Hepatocyte (in vitro differentiated cells): ENCODE measurements around the gene PTCRA. TPM values are rescaled to one million over a fixed set of nuclear protein-coding genes. Genes with fewer than 3 reads are reported as not detected.

Source experiments
- DNase-seq: peaks from one replicate; pipeline ENCODE4 v3.0.0-alpha.2; 2016; ENCODE audit warnings: low spot score
- H2AFZ ChIP-seq: fragments of 200-600 bp; sonication (generic); 2 replicates; pipeline ENCODE4 v1.6.0; 2016; ENCODE audit warnings: antibody characterized with exemption, mild to moderate bottlenecking
- H3K27ac ChIP-seq: fragments of 200-600 bp; sonication (generic); 2 replicates; pipeline ENCODE4 v1.5.1; 2016; ENCODE audit warnings: mild to moderate bottlenecking
- H3K27me3 ChIP-seq: fragments of 200-600 bp; sonication (generic); 2 replicates; pipeline ENCODE4 v1.6.1; 2016
- H3K36me3 ChIP-seq: fragments of 200-600 bp; sonication (generic); replicated peaks from 2 replicates; pipeline ENCODE4 v1.5.1; 2016; ENCODE audit warnings: low read depth; ENCODE audit not compliant: insufficient read depth
- H3K4me1 ChIP-seq: fragments of 200-600 bp; sonication (generic); 2 replicates; pipeline ENCODE4 v1.5.1; 2016; ENCODE audit warnings: mild to moderate bottlenecking, moderate library complexity; ENCODE audit not compliant: insufficient read depth
- H3K4me2 ChIP-seq: fragments of 200-600 bp; sonication (generic); 2 replicates; pipeline ENCODE4 v1.6.0; 2016
- H3K4me3 ChIP-seq: fragments of 200-600 bp; sonication (generic); 2 replicates; pipeline ENCODE4 v1.5.1; 2016; ENCODE audit warnings: mild to moderate bottlenecking
- H3K79me2 ChIP-seq: fragments of 200-600 bp; sonication (generic); 2 replicates; pipeline ENCODE4 v1.6.0; 2017; ENCODE audit warnings: mild to moderate bottlenecking
- H3K9me2 ChIP-seq: fragments of 200-600 bp; sonication (generic); replicated peaks from 2 replicates; pipeline ENCODE4 v1.6.0; 2017; ENCODE audit warnings: mild to moderate bottlenecking; ENCODE audit not compliant: insufficient read depth
- H3K9me3 ChIP-seq: fragments of 200-600 bp; sonication (generic); 2 replicates; pipeline ENCODE4 v1.5.1; 2016; ENCODE audit warnings: low read depth, mild to moderate bottlenecking
- H4K20me1 ChIP-seq: fragments of 200-600 bp; sonication (generic); 2 replicates; pipeline ENCODE4 v1.6.0; 2016; ENCODE audit warnings: mild to moderate bottlenecking; ENCODE audit not compliant: insufficient read depth, poor library complexity, severe bottlenecking
- CTCF ChIP-seq: fragments of 200-600 bp; sonication (generic); IDR thresholded peaks from 2 replicates; pipeline ENCODE4 v1.5.1; 2016; ENCODE audit warnings: antibody characterized with exemption, mild to moderate bottlenecking; ENCODE audit not compliant: poor library complexity
- EZH2 ChIP-seq: fragments of 200-600 bp; sonication (generic); IDR thresholded peaks from 2 replicates; pipeline ENCODE4 v1.6.1; 2016; ENCODE audit warnings: antibody characterized with exemption, mild to moderate bottlenecking, borderline replicate concordance
- EZH2phosphoT487 ChIP-seq: fragments of 200-600 bp; sonication (generic); IDR thresholded peaks from one replicate; pipeline ENCODE4 v1.6.1; 2018; ENCODE audit warnings: antibody characterized with exemption, mild to moderate bottlenecking, low read depth, moderate library complexity; ENCODE audit not compliant: unreplicated experiment, severe bottlenecking
- WGBS: methylation state at CpG from one replicate; pipeline ENCODE4 v1.1.6; 2016; ENCODE audit warnings: low lambda C conversion rate; ENCODE audit errors: missing lambda C conversion rate; 5-methylcytosine and 5-hydroxymethylcytosine counted together
- polyA plus RNA-seq: library from polyadenylated mRNA; unstranded; fragments of >200 nt; fragmentation: Nextera tagmentation; extraction: Ambion mirVana; gene quantifications from 2 replicates; pipeline ENCODE4 v1.2.1, GENCODE V29; 2016
- total RNA-seq: library from RNA; depleted of rRNA; stranded (reverse); fragments of >200 nt; gene quantifications from 2 replicates; pipeline ENCODE4 v1.2.3, GENCODE V29; 2014

PTCRA gene
- total and polyA plus RNA-seq, 2 experiments from 2014 or later = not detected

DNA sequence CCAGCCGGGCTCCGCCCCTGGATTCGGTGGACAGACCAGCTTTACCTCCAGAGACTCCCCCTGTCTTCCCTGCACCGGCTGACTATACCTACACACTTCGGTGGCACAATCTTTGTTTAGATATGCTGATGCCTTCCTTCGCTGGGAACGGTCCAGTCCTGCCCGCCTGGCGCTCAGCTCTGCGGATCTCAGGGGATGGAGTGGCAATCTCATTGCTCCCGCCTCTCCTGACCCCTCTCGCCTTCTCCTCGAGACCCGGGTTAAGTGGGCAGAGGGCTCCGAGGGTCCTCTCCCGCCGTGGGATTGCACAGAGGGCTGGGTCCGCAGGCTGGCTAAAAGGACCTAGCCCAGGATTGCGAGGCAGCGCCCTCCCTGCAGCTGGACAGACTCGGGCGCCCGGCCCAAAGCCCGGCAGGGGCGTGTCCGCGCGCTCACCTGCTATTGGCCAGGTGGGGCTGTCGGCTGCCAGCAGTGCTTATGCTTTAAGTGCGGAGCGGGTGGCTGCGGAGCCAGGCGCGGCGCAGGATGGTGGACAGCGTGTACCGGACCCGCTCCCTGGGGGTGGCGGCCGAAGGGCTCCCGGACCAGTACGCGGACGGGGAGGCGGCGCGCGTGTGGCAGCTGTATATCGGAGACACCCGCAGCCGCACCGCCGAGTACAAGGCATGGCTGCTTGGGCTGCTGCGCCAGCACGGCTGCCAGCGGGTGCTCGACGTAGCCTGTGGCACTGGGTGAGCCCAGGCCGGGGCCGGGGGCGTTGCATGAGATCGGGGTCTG, 44.6 kb downstream of the PTCRA start, which contains the start of gene GNMT:
GNMT (plus strand) TSS at position 512 of the 777 bp plus-strand sequence; CDS start at position 526, 14 bp downstream.
- Histone ChIP-seq H2AFZ (peak within 1 kb of the TSS; percentile 92), H3K9me2 (no peaks in the 10 kb centered on the region), H3K27ac (no peak within 1 kb of the TSS), H3K9me3 (no peaks in the 10 kb centered on the region), H3K36me3 (no peaks in the 10 kb centered on the region), H3K4me2 (peak within 1 kb of the TSS; percentile 100), H3K27me3 (no peaks in the 10 kb centered on the region), H3K79me2 (no peaks in the 10 kb centered on the region), H3K4me3 (peak within 1 kb of the TSS; percentile 52), H3K4me1 (peaks cover 14% of the 10 kb centered on the region), H4K20me1 (no peaks in the 10 kb centered on the region)
- 5% methylated on average over 43 of the region's 62 CpGs for WGBS
- TF ChIP-seq EZH2phosphoT487 (no peak), EZH2 (peak; percentile 44), CTCF (no peak)
- peak; percentile 77 for DNase-seq

DNA sequence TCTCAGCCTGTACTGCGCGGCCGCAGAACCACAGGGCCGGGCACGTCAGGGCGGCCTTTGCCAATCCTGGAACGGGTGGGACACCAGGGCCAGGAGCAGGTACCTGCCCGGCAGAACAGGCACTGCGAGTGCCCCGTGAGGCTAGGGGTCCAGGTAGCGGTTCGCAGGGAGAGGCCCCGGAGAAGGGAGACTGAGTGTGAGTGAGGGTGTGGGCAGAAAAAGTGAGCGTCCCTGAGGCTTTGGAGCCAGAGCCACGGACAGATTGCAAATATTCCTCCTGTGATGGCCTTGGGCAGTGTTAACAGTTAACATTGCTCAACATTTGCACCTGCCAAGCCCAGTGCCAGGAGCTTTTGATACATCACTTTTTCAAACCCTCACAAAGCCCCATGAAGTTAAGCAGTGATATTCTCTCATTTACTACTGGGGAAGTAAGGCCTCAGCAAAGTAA, 45.2 kb downstream of the PTCRA start:
- no peaks in the 10 kb centered on the region for H3K79me2 ChIP-seq
- peak overlapping the region; percentile 100 for H3K4me2 ChIP-seq
- no peaks in the 10 kb centered on the region for H3K9me3 ChIP-seq
- H3K4me1 ChIP-seq = peaks cover 14% of the 10 kb centered on the region
- H3K27me3 ChIP-seq = no peaks in the 10 kb centered on the region
- no peaks in the 10 kb centered on the region for H3K36me3 ChIP-seq
- no peaks in the 10 kb centered on the region for H3K9me2 ChIP-seq
- no peak overlapping the region for H3K27ac ChIP-seq
- no peak for DNase-seq
- no peaks in the 10 kb centered on the region for H4K20me1 ChIP-seq
- TF ChIP-seq EZH2 (no peak), CTCF (no peak), EZH2phosphoT487 (no peak)
- H2AFZ ChIP-seq = no peak overlapping the region
- 32% methylated on average over 15 of the region's 15 CpGs for WGBS
- peak overlapping the region; percentile 52 for H3K4me3 ChIP-seq

DNA sequence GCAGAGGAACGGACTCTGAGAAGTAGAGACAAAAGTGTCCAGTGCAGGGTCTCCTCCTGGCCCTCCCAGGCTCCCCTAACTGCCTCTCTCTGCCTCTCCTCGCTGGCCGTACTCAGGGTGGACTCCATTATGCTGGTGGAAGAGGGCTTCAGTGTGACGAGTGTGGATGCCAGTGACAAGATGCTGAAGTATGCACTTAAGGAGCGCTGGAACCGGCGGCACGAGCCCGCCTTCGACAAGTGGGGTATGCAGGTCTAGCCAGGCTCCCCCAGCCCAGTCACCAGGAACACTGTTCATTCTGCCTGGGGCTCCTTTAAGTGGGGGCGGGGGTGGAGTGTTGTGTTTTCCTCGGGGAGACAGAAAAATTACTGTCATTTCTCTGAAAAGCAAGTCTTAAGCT, 46.2 kb downstream of the PTCRA start:
- TF ChIP-seq EZH2 (no peak), CTCF (no peak), EZH2phosphoT487 (no peak)
- Histone ChIP-seq H3K27me3 (no peaks in the 10 kb centered on the region), H3K4me2 (no peak overlapping the region), H3K9me2 (no peaks in the 10 kb centered on the region), H3K36me3 (no peaks in the 10 kb centered on the region), H4K20me1 (no peaks in the 10 kb centered on the region), H3K9me3 (no peaks in the 10 kb centered on the region), H3K79me2 (no peaks in the 10 kb centered on the region), H2AFZ (no peak overlapping the region), H3K27ac (no peak overlapping the region), H3K4me1 (peaks cover 14% of the 10 kb centered on the region), H3K4me3 (no peak overlapping the region)
- DNase-seq = no peak
- 94% methylated on average over 12 of the region's 12 CpGs for WGBS
